GM23338 (cell line): ENCODE measurements around the gene GRIN2D.

Source experiments
- CTCF ChIP-seq, 2 experiments: fragments of 200-600 bp in 1 of 2; sonication (generic) in 1 of 2; conservative IDR thresholded peaks; 2 replicates each; pipeline versions ENCODE4 v1.5.1 to v1.6.1; 2016 to 2017; ENCODE audit warnings: antibody characterized with exemption in 2 of 2, low read depth in 2 of 2, mild to moderate bottlenecking in 2 of 2, moderate library complexity in 1 of 2
- POLR2AphosphoS5 ChIP-seq: IDR thresholded peaks from 2 replicates; pipeline ENCODE4 v1.6.1; 2016; ENCODE audit warnings: antibody characterized with exemption, low read depth

- TF ChIP-seq POLR2AphosphoS5 (no peak), CTCF (conservative IDR thresholded peaks at IDR 0.05; ENCODE audit: low read depth in 2 of 2) (no peak)
Observed at GRCh38 chr19:48365602-48366001, 27.9 kb upstream of the GRIN2D start.
